OCI-LY1 (cell line): ENCODE results near the gene SLC6A9.

ENCODE experiments used
- CTCF ChIP-seq: fragments of 200-600 bp; sonication (generic), shearing (Covaris generic); IDR thresholded peaks from 2 replicates; pipeline ENCODE4 v1.5.1; 2017; ENCODE audit warnings: mild to moderate bottlenecking, antibody characterized with exemption, low read length, moderate library complexity, mixed read lengths
- EZH2 ChIP-seq: fragments of 200-600 bp; sonication (generic), shearing (Covaris generic); IDR thresholded peaks from 2 replicates; pipeline ENCODE4 v1.8.0; 2017; ENCODE audit warnings: borderline replicate concordance, mixed run types, mild to moderate bottlenecking, antibody characterized with exemption, low read length, moderate library complexity, mixed read lengths

- TF ChIP-seq CTCF, result no peak
- no peak for TF ChIP-seq EZH2
Observed at GRCh38 chr1:43979528-43980254, 51.6 kb downstream of the SLC6A9 start.
